A549 (cell line): ENCODE measurements around the gene GAS2L2. TPM values are rescaled to one million over a fixed set of nuclear protein-coding genes. Genes with fewer than 3 reads are reported as not detected.

ENCODE experiments used
- ATAC-seq, 2 experiments: fragments of 200-7000 bp in 1 of 2; fragments of >200 bp in 1 of 2; cut with Nextera tagmentation in 1 of 2; cut with Tn5 transposase in 1 of 2; 3 replicates each; pipeline versions ENCODE4 v1.8.0 to v1.9.1; 2018 to 2020; ENCODE audit warnings: mild to moderate bottlenecking in 1 of 2, moderate library complexity in 1 of 2
- CTCF ChIA-PET: fragments of 300-600 bp; sonication (Branson Sonifier 250); formaldehyde crosslinking; extraction: SDS; loops from one replicate; lab custom pipeline; 2021; ENCODE audit warnings: antibody characterized with exemption, inconsistent platforms; lab: Yijun Ruan, JAX
- POLR2A ChIA-PET: fragments of 350-600 bp; formaldehyde crosslinking; extraction: SDS; loops from one replicate; lab custom pipeline; 2021; ENCODE audit warnings: antibody characterized with exemption, inconsistent platforms; lab: Yijun Ruan, JAX
- DNase-seq, 2 experiments: peaks; one replicate each; pipeline versions ENCODE4 v3.0.0 to v3.0.0-alpha.2; 2011 to 2016; ENCODE audit warnings: low read depth in 1 of 2, low spot score in 1 of 2
- FAIRE-seq: peaks from 2 replicates; lab custom pipeline; 2011; peaks lifted over from hg19 to GRCh38; lab: Jason Lieb, UNC
- H3K27ac ChIP-seq, 2 experiments: fragments of >200 bp; sonication (Bioruptor Twin); formaldehyde crosslinking; 3 replicates each; pipeline ENCODE4 v1.5.1; 2016 to 2017
- H3K4me1 ChIP-seq: fragments of >200 bp; sonication (Bioruptor Twin); formaldehyde crosslinking; 3 replicates; pipeline ENCODE4 v1.6.1; 2016
- H3K4me2 ChIP-seq: fragments of >200 bp; sonication (Bioruptor Twin); formaldehyde crosslinking; 3 replicates; pipeline ENCODE4 v1.6.1; 2016
- H3K4me3 ChIP-seq: fragments of >200 bp; sonication (Bioruptor Twin); formaldehyde crosslinking; 3 replicates; pipeline ENCODE4 v1.5.1; 2016
- H3K9me3 ChIP-seq: fragments of >200 bp; sonication (Bioruptor Twin); formaldehyde crosslinking; 3 replicates; pipeline ENCODE4 v1.6.1; 2016
- CHD2 ChIP-seq: fragments of 150-350 bp; IDR thresholded peaks from 2 replicates; pipeline ENCODE4 v1.6.1; 2014; ENCODE audit warnings: low read length; ENCODE audit not compliant: partially characterized antibody
- CHD4 ChIP-seq: fragments of 200-600 bp; sonication (generic); IDR thresholded peaks from 2 replicates; pipeline ENCODE4 v1.6.1; 2016; ENCODE audit warnings: antibody characterized with exemption, mild to moderate bottlenecking, borderline replicate concordance
- ELK1 ChIP-seq: fragments of 150-350 bp; IDR thresholded peaks from 2 replicates; pipeline ENCODE4 v1.6.1; 2014; ENCODE audit warnings: low read depth, mild to moderate bottlenecking, low read length
- HES2 ChIP-seq: fragments of >200 bp; sonication (Bioruptor Twin); formaldehyde crosslinking; IDR thresholded peaks from 2 replicates; pipeline ENCODE4 v1.6.1; 2016
- HMGXB4 ChIP-seq: fragments of 250-450 bp; sonication (Bioruptor Pico); IDR thresholded peaks from 2 replicates; pipeline ENCODE4 v1.5.0; 2021; ENCODE audit warnings: mild to moderate bottlenecking, moderate library complexity, borderline replicate concordance
- JUN ChIP-seq, 2 experiments: fragments of >200 bp; sonication (Bioruptor Twin); formaldehyde crosslinking; IDR thresholded peaks; 2 replicates in 1 of 2; 3 replicates in 1 of 2; pipeline ENCODE4 v1.6.1; 2016 to 2017
- KDM1A ChIP-seq: fragments of 200-600 bp; sonication (generic); IDR thresholded peaks from 2 replicates; pipeline ENCODE4 v1.6.1; 2016; ENCODE audit warnings: low read depth, mild to moderate bottlenecking
- KDM5A ChIP-seq: fragments of 200-600 bp; sonication (generic); IDR thresholded peaks from 2 replicates; pipeline ENCODE4 v1.6.1; 2016; ENCODE audit warnings: antibody characterized with exemption, mild to moderate bottlenecking
- MAFK ChIP-seq: fragments of 450-650 bp; IDR thresholded peaks from 2 replicates; pipeline ENCODE4 v1.6.1; 2014; ENCODE audit not compliant: partially characterized antibody
- MAX ChIP-seq: IDR thresholded peaks from 2 replicates; pipeline ENCODE4 v1.6.1; 2012
- MAZ ChIP-seq: fragments of 150-350 bp; IDR thresholded peaks from 2 replicates; pipeline ENCODE4 v1.6.1; 2014; ENCODE audit warnings: antibody characterized with exemption, low read depth, low read length, borderline replicate concordance
- NPAS2 ChIP-seq: fragments of 250-450 bp; sonication (Bioruptor Pico); IDR thresholded peaks from 2 replicates; pipeline ENCODE4 v1.8.0; 2022; ENCODE audit warnings: mild to moderate bottlenecking, moderate library complexity, borderline replicate concordance
- NR3C1 ChIP-seq: fragments of >200 bp; sonication (Bioruptor Twin); formaldehyde crosslinking; IDR thresholded peaks from 3 replicates; pipeline ENCODE4 v1.6.1; 2017
- POLR2AphosphoS2 ChIP-seq: conservative IDR thresholded peaks from 2 replicates; pipeline ENCODE4 v1.6.1; 2012; ENCODE audit warnings: low read length, improper control_type of control experiment, inconsistent platforms
- RARB ChIP-seq: fragments of 250-450 bp; sonication (Bioruptor Pico); IDR thresholded peaks from 2 replicates; pipeline ENCODE4 v1.8.0; 2021; ENCODE audit warnings: mild to moderate bottlenecking, moderate library complexity
- RFX5 ChIP-seq: fragments of 450-650 bp; IDR thresholded peaks from 2 replicates; pipeline ENCODE4 v1.7.1; 2014; ENCODE audit warnings: antibody characterized with exemption, mild to moderate bottlenecking, moderate library complexity
- SREBF2 ChIP-seq: fragments of 450-650 bp; IDR thresholded peaks from 2 replicates; pipeline ENCODE4 v1.6.1; 2014; ENCODE audit warnings: mild to moderate bottlenecking, moderate library complexity
- TFCP2L1 ChIP-seq: fragments of 250-450 bp; sonication (Bioruptor Pico); IDR thresholded peaks from 2 replicates; pipeline ENCODE4 v1.5.0; 2021; ENCODE audit warnings: mild to moderate bottlenecking
- USF2 ChIP-seq: fragments of 450-650 bp; IDR thresholded peaks from 2 replicates; pipeline ENCODE4 v1.6.1; 2014; ENCODE audit warnings: antibody characterized with exemption
- ZNF302 ChIP-seq: fragments of 250-450 bp; sonication (Bioruptor Pico); IDR thresholded peaks from 2 replicates; pipeline ENCODE4 v1.9.0; 2021; ENCODE audit warnings: inconsistent platforms, mild to moderate bottlenecking, moderate library complexity
- ZSCAN20 ChIP-seq: fragments of 250-450 bp; sonication (Bioruptor Pico); IDR thresholded peaks from 2 replicates; pipeline ENCODE4 v1.8.0; 2022; ENCODE audit warnings: mild to moderate bottlenecking, moderate library complexity
- WGBS: methylation state at CpG from one replicate; pipeline ENCODE4 v1.1.6; 2017; ENCODE audit errors: missing lambda C conversion rate; 5-methylcytosine and 5-hydroxymethylcytosine counted together
- polyA plus RNA-seq, 4 experiments: library from polyadenylated mRNA; depleted of rRNA in 3 of 4; stranded (reverse); fragments of >200 nt; fragmentation: RNase III in 1 of 4; extraction: RNeasy Plus Mini Kit Qiagen cat#74134 plus additional on column Dnase treatment in 1 of 4; gene quantifications; 2 replicates in 3 of 4; 3 replicates in 1 of 4; pipeline ENCODE4 v1.2.3, GENCODE V29; 2011 to 2017

Gene GAS2L2
- polyA plus RNA-seq, 2 of the 4 experiments (the other 2 are of a cell fraction), result 0.06 to 0.15 TPM

- Histone ChIP-seq H3K9me3 (no peaks in the 10 kb centered on the region), H3K27ac (no peak overlapping the region), H3K4me3 (no peak overlapping the region), H3K4me1 (peaks cover 14% of the 10 kb centered on the region), H3K4me2 (no peak overlapping the region)
- no peak for FAIRE-seq
- no peak for ATAC-seq
- TF ChIP-seq JUN (IDR thresholded peaks at IDR 0.05), result no peak
- no peak for TF ChIP-seq POLR2AphosphoS2
- no peak for TF ChIP-seq NPAS2
- TF ChIP-seq KDM5A, result no peak
- no peak for TF ChIP-seq HES2
- no peak for TF ChIP-seq MAX
- TF ChIP-seq ZNF302 (CRISPR knock-in tag), result no peak
- no peak for TF ChIP-seq USF2
- TF ChIP-seq TFCP2L1, result no peak
- ChIA-PET POLR2A (no interaction called here), CTCF (interaction anchor here (1.2 to 1.6 kb wide), 2 partner anchors 21 to 46 kb away, joined by 3 to 5 read pairs; no protein-coding TSS in a partner anchor)
- WGBS, result 86% methylated on average over 5 of the region's 5 CpGs
- DNase-seq, result no peak
Measured at GRCh38 chr17:35701491-35701890, 51.5 kb downstream of the GAS2L2 start.

- ChIA-PET POLR2A (no interaction called here), CTCF (interaction anchor here (1.2 to 1.6 kb wide), 3 partner anchors 10 to 88 kb away, joined by 4 to 5 read pairs (median 5); no protein-coding TSS in a partner anchor)
- H3K4me1 ChIP-seq, result peaks cover 5% of the 10 kb centered on the region; the same call in 2 of the 3 replicates
- 94% methylated on average over 6 of the region's 6 CpGs for WGBS
- H3K4me3 ChIP-seq, result no peak overlapping the region
- no peak for DNase-seq
- no peak for ATAC-seq
- H3K4me2 ChIP-seq, result no peak overlapping the region
- FAIRE-seq, result no peak
- H3K9me3 ChIP-seq, result no peaks in the 10 kb centered on the region
- H3K27ac ChIP-seq, result no peak overlapping the region
- TF ChIP-seq HMGXB4 (CRISPR knock-in tag) (no peak), CHD2 (no peak), HES2 (no peak), SREBF2 (no peak), ELK1 (no peak), NR3C1 (no peak), RFX5 (no peak), CHD4 (no peak), KDM1A (no peak), POLR2AphosphoS2 (no peak), MAFK (no peak), ZSCAN20 (CRISPR knock-in tag) (no peak), RARB (CRISPR knock-in tag) (no peak), MAZ (no peak)
Measured at GRCh38 chr17:35700150-35700549, 52.9 kb downstream of the GAS2L2 start.
